ENCODE results near the gene PROK1.
"Not testable (repeated sequence)": the region's sequence is repeated elsewhere in the genome, so short reads cannot be mapped to it uniquely, and the experiment has no call there.

PROK1 gene

GRCh38 chr1:110434946-110435345 lies 16.0 kb upstream of the PROK1 start:
- DNase-seq: no peak

GRCh38 chr1:110436635-110437034 lies 14.3 kb upstream of the PROK1 start:
- no peak for DNase-seq

- not testable (repeated sequence) for DNase-seq
These were observed 13.2 kb upstream of the PROK1 start for GRCh38 chr1:110437645-110438299.

DNA sequence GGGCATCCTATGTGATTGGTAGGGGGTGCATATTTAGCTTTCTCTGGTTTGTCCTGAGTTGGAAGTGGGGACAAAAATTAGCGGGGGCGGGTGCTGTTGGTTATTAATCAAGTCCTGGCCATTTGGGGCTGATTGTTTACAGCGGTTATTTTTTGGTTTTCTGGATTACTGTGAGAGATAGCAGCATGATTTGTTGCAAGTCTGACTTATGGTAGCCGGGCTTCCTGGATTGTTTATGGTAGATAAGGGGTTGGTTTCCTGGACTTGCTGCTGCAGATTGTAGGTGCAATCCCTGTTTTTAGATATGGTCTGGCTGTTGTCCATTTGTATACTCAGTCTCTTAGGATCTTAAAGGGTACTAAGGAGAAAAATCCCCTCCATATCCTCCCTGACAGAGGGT lies 12.1 kb upstream of the PROK1 start:
- DNase-seq: no peak

DNA sequence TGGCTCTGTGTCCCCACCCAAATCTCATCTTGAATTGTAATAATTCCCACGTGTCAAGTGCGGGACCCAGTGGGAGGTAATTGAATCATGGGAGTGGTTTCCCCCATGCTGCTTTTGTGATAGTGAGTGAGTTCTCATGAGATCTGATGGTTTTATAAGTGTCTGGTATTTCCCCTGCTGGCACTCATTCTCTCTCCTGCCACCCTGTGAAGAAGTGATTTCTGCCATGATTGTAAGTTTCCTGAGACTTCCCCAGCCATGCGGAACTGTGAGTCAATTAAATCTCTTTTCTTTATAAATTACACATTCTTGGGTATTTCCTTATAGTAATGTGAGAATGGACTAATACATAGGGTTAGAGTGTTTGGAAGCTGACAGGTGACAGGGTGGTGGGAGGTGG lies 11.1 kb upstream of the PROK1 start:
- DNase-seq: not testable (repeated sequence)

DNA sequence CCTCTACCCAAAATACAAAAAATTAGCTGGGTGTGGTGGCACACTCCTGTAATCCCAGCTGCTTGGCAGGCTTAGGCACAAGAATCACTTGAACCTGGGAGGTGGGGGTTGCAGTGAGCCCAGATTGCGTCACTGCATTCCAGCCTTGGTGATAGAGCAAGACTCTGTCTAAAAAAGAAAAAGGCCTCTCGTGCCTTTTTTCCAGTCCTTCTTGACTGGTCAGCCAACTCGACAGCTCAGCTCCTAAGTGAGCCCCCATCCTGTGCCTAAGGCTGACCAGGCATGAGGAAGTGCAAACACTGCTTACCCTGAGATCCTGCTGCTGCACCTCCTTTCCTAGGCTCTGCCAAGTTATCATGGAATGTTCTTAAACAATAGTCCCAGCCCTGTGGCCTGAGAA lies 10.1 kb upstream of the PROK1 start:
- no peak for DNase-seq

GRCh38 chr1:110441888-110442287 lies 9.1 kb upstream of the PROK1 start:
- DNase-seq: no peak

- no peak for DNase-seq
These were observed 7.5 kb upstream of the PROK1 start for GRCh38 chr1:110443451-110443850.

DNA sequence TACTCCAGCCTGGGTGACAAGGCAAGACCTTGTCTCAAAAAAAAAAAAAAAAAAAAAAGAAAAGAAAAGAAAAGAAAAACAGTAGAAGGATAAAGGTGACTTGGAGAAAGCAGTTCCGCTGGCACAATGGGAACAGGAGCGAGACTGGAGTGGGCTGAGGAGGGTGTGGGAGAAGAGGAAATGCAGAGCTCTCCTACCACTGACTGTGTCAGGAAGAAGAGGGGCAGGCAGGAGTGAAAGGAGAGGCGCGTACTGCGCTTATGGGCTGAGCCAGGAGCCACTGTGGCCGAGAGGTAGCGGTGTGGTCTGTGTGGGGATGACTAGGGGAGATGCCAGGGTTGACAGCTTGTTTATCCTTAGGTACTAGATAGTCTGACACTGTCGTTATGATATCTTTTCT lies 6.4 kb upstream of the PROK1 start:
- no peak for DNase-seq

- DNase-seq: no peak
These were observed 993 bp upstream of the PROK1 start for GRCh38 chr1:110449661-110450651.

- no peak for DNase-seq
These were observed 1.4 kb downstream of the PROK1 start for GRCh38 chr1:110452330-110452729.

DNA sequence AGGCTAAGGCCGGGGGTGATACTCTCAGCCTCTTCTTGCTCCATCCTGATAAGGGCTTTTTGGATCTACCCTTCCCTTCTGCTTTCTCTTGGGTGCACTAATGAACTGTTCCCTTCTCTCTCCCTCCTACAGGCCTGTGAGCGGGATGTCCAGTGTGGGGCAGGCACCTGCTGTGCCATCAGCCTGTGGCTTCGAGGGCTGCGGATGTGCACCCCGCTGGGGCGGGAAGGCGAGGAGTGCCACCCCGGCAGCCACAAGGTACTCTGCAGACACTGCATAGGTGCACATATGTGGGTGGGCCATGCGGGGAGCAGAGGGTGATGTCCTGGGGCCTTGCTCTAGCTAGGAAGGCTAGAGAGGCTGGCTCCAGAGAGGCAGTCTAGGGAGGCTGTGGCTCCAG lies 2.9 kb downstream of the PROK1 start:
- no peak for DNase-seq

- no peak for DNase-seq
These were observed 3.4 kb downstream of the PROK1 start for GRCh38 chr1:110454328-110454727.

GRCh38 chr1:110455151-110455550 lies 4.2 kb downstream of the PROK1 start:
- no peak for DNase-seq

- DNase-seq: no peak
These were observed 6.3 kb downstream of the PROK1 start for GRCh38 chr1:110457206-110457605.

- DNase-seq: peak; percentile 90
These were observed 9.6 kb downstream of the PROK1 start for GRCh38 chr1:110460253-110461220.

- DNase-seq: no peak
These were observed 11.1 kb downstream of the PROK1 start for GRCh38 chr1:110462093-110462492.

- DNase-seq: no peak
These were observed 12.0 kb downstream of the PROK1 start for GRCh38 chr1:110462964-110463363.

GRCh38 chr1:110463725-110464124 lies 12.8 kb downstream of the PROK1 start:
- DNase-seq: no peak

DNA sequence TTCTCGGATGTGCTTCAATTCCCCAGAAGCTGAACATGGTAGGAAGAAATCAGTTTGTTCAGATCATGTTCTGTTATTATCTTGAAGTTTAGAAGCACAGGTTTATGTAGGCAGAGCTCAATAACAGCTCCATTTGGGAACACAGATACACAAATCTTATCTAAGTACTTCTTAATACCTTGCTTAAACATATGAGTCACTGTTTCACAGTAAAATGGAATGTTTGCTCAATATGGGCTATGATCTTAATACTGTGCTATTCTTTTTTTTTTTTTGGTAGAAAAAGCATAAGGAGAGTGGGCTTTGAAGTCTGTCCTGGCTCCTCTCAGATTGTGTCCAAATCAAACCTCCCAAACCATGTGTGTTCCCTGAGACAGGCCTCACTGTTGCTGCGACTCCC lies 13.4 kb downstream of the PROK1 start:
- no peak for DNase-seq

DNA sequence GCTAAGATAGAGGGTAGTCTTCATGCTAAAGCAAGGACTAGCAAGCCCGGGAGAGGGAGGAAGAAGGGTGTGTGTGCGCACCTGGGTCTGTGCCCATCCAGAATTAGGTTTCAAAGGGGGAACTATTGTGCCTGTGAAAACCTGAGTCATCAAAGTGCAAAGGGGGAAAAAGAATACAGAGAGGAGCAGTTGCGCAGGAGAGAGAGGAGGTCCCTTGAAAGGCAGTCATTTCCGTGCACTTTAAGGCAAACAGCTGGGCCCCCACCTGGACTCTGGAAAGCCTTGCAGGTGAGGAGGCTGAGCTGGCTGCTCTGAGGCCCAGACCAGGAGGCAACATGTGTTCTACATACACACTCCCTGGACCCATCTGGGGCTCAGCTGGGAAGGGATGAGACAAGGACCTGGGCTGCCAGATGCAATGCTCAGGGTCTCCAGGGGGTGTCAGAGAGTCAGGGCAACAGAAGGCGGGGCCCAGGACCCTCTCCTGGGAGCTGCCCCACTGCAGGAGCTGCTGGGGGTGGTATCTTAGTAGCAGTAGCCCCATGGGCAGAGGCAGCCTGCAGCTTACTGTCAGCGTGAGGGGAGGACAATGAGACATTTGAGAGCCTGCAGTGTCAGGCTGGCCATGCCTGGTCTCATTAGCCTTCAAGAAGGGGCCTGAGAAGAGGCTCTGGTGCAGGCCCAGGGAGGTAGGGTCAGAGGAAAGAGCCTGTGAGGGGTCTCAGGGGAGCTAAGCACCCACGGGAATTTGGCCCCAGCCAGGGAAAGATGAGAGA lies 14.3 kb downstream of the PROK1 start:
- DNase-seq: no peak

DNA sequence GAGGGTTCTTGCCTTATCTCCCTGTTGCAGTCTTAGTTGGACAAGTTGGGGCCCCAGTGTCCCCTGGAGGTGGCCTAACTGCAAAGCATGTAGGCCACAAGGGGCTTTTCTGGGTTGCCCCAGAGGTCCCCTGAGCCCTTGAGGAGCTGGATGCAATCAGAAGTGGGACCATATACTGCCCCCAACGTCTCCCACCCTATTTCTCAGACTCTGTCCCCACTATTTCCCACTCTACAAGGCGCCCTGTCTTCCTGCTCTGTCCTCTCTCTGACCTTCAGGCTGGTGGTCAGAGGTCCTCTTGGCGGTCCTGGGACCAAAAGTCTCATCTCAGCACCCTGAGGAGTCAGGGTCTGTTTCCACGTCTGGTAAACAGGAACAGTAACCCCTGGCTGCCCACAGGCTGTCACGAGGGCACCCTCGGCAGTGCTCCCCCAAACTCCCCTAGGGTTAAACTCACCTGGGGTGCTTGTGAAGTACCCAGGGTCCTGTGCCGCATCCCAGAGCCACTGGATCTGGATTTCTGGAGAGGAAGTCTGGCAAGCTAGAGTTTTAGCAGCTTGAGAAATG lies 14.9 kb downstream of the PROK1 start:
- no peak for DNase-seq

Measured in NCI-H510A treated with DMSO at 0.1 percent for 48 hours (cell line).